GM13977 (cell line): ENCODE data around the gene BCAM.

Experiments
- DNase-seq: peaks from one replicate; pipeline ENCODE4 v3.0.0; 2012; ENCODE audit warnings: low spot score
- CTCF ChIP-seq: IDR thresholded peaks from 2 replicates; pipeline ENCODE4 v1.5.1; 2012; ENCODE audit warnings: mild to moderate bottlenecking, control low read depth; ENCODE audit not compliant: insufficient read depth; ENCODE audit errors: extremely low read depth, missing control alignments
- in situ Hi-C: fragments of 300-500 bp; cut with MboI; formaldehyde crosslinking; loops from one replicate; pipeline ENCODE4 v1.12.0; 2022; ENCODE audit warnings: low sequenced_read_pairs, low pct_unique_long_range_greater_than_20kb, mixed read lengths, inconsistent platforms; ENCODE audit not compliant: unreplicated experiment

Gene BCAM

GRCh38 chr19:44800461-44800860, 8.4 kb upstream of the BCAM start:
- peak; percentile 91 for DNase-seq
- peak; percentile 97 for TF ChIP-seq CTCF
- in situ Hi-C loops, result no loop called here

GRCh38 chr19:44803442-44804428, 5.2 kb upstream of the BCAM start:
- no peak for TF ChIP-seq CTCF
- in situ Hi-C loops, result no loop called here

GRCh38 chr19:44806291-44806690, 2.6 kb upstream of the BCAM start:
- TF ChIP-seq CTCF, result no peak
- no peak for DNase-seq
- in situ Hi-C loops, result no loop called here

More at GRCh38 chr19:44803442-44804428, 5.2 kb upstream of the BCAM start:
- DNase-seq, result no peak

GRCh38 chr19:44807162-44807561, 1.7 kb upstream of the BCAM start:
- no peak for TF ChIP-seq CTCF
- peak; percentile 22 for DNase-seq
- in situ Hi-C loops, result no loop called here

GRCh38 chr19:44807652-44808462, 1.0 kb upstream of the BCAM start:
- in situ Hi-C loops, result no loop called here
- DNase-seq, result peak; percentile 66
- peak; percentile 47 for TF ChIP-seq CTCF

GRCh38 chr19:44809577-44810233, 802 bp downstream of the BCAM start:
- in situ Hi-C loops, result no loop called here
- peak; percentile 39 for DNase-seq
- TF ChIP-seq CTCF, result no peak
